K562 (cell line): ENCODE data around the gene SDK1. TPM values are rescaled to one million over a fixed set of nuclear protein-coding genes. Genes with fewer than 3 reads are reported as not detected.

Experiments used
- ATAC-seq: fragments of 200-7000 bp; cut with Tn5 transposase; 3 replicates; pipeline ENCODE4 v1.9.1; 2020; ENCODE audit warnings: moderate library complexity
- BruUV-seq: library from RNA; stranded (reverse); fragments of 400-500 nt; replicated peaks from 2 replicates; lab custom pipeline; 2021; lab: Mats Ljungman, UMichigan
- CTCF ChIA-PET: fragments of 300-600 bp; formaldehyde crosslinking; extraction: SDS; loops from one replicate; lab custom pipeline; 2021; ENCODE audit warnings: low intra/inter-chr PET ratio; lab: Yijun Ruan, JAX
- POLR2A ChIA-PET: fragments of 300-600, 350-650 bp; sonication (Branson Sonifier 250); formaldehyde crosslinking; extraction: SDS; loops from one replicate; lab custom pipeline; 2021; ENCODE audit warnings: antibody characterized with exemption, inconsistent platforms; lab: Yijun Ruan, JAX
- DNase-seq, 4 experiments: peaks; one replicate each; pipeline versions ENCODE4 v3.0.0 to v3.0.0-alpha.2; 2011 to 2018; ENCODE audit warnings: low spot score in 3 of 4, mixed read lengths in 3 of 4; ENCODE audit errors: extremely low read depth in 1 of 4
- FAIRE-seq: peaks from 2 replicates; lab custom pipeline; 2011; peaks lifted over from hg19 to GRCh38; lab: Jason Lieb, UNC
- H2AFZ ChIP-seq: 2 replicates; pipeline ENCODE4 v1.6.0; 2011; ENCODE audit warnings: low read depth, low read length, control low read depth, inconsistent platforms
- H3K27ac ChIP-seq: fragments of 200-600 bp; 3 replicates; pipeline ENCODE4 v1.8.0; 2011; ENCODE audit warnings: low read depth, mild to moderate bottlenecking, control low read depth, inconsistent platforms, low read length, moderate library complexity, mixed read lengths; ENCODE audit errors: extremely low read depth
- H3K27me3 ChIP-seq, 2 experiments: fragments of 300-600 bp in 1 of 2; 2 replicates in 1 of 2; 3 replicates in 1 of 2; pipeline versions ENCODE4 v1.6.0 to v1.8.0; 2011; ENCODE audit warnings: inconsistent platforms in 2 of 2, low read length in 2 of 2, mild to moderate bottlenecking in 1 of 2, mixed read lengths in 1 of 2, moderate library complexity in 1 of 2; ENCODE audit not compliant: control insufficient read depth in 2 of 2, insufficient read depth in 2 of 2
- H3K36me3 ChIP-seq: fragments of 300-600 bp; 3 replicates; pipeline ENCODE4 v1.8.0; 2011; ENCODE audit warnings: mild to moderate bottlenecking, low read length, inconsistent platforms; ENCODE audit not compliant: control insufficient read depth, insufficient read depth
- H3K4me1 ChIP-seq, 2 experiments: fragments of 200-600 bp in 1 of 2; replicated peaks in 1 of 2; 2 replicates in 1 of 2; 3 replicates in 1 of 2; pipeline versions ENCODE4 v1.5.1 to v1.8.0; 2011; ENCODE audit warnings: inconsistent platforms in 2 of 2, low read length in 2 of 2, mild to moderate bottlenecking in 1 of 2, mixed read lengths in 1 of 2, moderate library complexity in 1 of 2; ENCODE audit not compliant: control insufficient read depth in 2 of 2, insufficient read depth in 2 of 2
- H3K4me2 ChIP-seq: 2 replicates; pipeline ENCODE4 v1.6.1; 2011; ENCODE audit warnings: low read length, control low read depth, inconsistent platforms, mixed read lengths; ENCODE audit not compliant: insufficient read depth
- H3K4me3 ChIP-seq: fragments of 200-600 bp; sonication (generic), shearing (Covaris generic); 2 replicates; pipeline ENCODE4 v1.5.1; 2016; ENCODE audit warnings: control low read depth, inconsistent platforms
- H3K79me2 ChIP-seq: fragments of 200-600 bp; 3 replicates; pipeline ENCODE4 v1.8.0; 2011; ENCODE audit warnings: low read length, inconsistent platforms; ENCODE audit not compliant: control insufficient read depth, insufficient read depth
- H3K9ac ChIP-seq, 2 experiments: 2 replicates each; pipeline versions ENCODE4 v1.6.0 to v1.6.1; 2011; ENCODE audit warnings: low read depth in 2 of 2, low read length in 2 of 2, control low read depth in 1 of 2, inconsistent platforms in 1 of 2, mild to moderate bottlenecking in 1 of 2, mixed read lengths in 1 of 2; ENCODE audit not compliant: insufficient read depth in 1 of 2
- H3K9me1 ChIP-seq: one replicate; pipeline ENCODE4 v1.6.0; 2011; ENCODE audit warnings: inconsistent platforms, mild to moderate bottlenecking, low read length, moderate library complexity; ENCODE audit not compliant: control insufficient read depth, insufficient read depth
- H3K9me3 ChIP-seq: replicated peaks from 2 replicates; pipeline ENCODE4 v1.5.1; 2011; ENCODE audit warnings: low read depth, low read length, inconsistent platforms; ENCODE audit not compliant: control insufficient read depth, insufficient read depth
- H4K20me1 ChIP-seq: replicated peaks from 2 replicates; pipeline ENCODE4 v1.6.1; 2011; ENCODE audit warnings: low read length, inconsistent platforms, mixed read lengths; ENCODE audit not compliant: control insufficient read depth, insufficient read depth
- CEBPZ ChIP-seq: fragments of 150-350 bp; IDR thresholded peaks from 2 replicates; pipeline ENCODE4 v1.6.1; 2014; ENCODE audit warnings: low read depth, mild to moderate bottlenecking, low read length, borderline replicate concordance
- LCOR ChIP-seq: sonication (generic); formaldehyde crosslinking; IDR thresholded peaks from 2 replicates; pipeline ENCODE4 v1.8.0; 2022; ENCODE audit warnings: mild to moderate bottlenecking, missing genetic modification reagents
- PHF20 ChIP-seq: fragments of 450-650 bp; IDR thresholded peaks from 2 replicates; pipeline ENCODE4 v1.6.1; 2018; ENCODE audit not compliant: partially characterized antibody
- ZBTB40 ChIP-seq, 2 experiments: fragments of 450-650 bp in 1 of 2; sonication (generic) in 1 of 2; formaldehyde crosslinking in 1 of 2; IDR thresholded peaks; 2 replicates each; pipeline versions ENCODE4 v1.7.1 to v1.9.0; 2016 to 2022; ENCODE audit warnings: inconsistent platforms in 1 of 2, mild to moderate bottlenecking in 1 of 2, missing genetic modification reagents in 1 of 2
- ZHX1 ChIP-seq: fragments of 150-350 bp; conservative IDR thresholded peaks from 2 replicates; pipeline ENCODE4 v1.6.1; 2014; ENCODE audit warnings: low read length
- ZNF133 ChIP-seq: fragments of 250-450 bp; sonication (Bioruptor Pico); IDR thresholded peaks from 2 replicates; pipeline ENCODE4 v1.4.0; 2020; ENCODE audit warnings: mild to moderate bottlenecking
- WGBS: fragments of 100-300 bp; shearing (Covaris generic); methylation state at CpG from one replicate; pipeline ENCODE4 v1.1.6; 2016; ENCODE audit warnings: low coverage, mixed read lengths; ENCODE audit not compliant: insufficient coverage; ENCODE audit errors: missing lambda C conversion rate; 5-methylcytosine and 5-hydroxymethylcytosine counted together
- in situ Hi-C: fragments of 300-500 bp; cut with MboI; formaldehyde crosslinking; loops from 4 replicates; pipeline ENCODE4 v1.15.0; 2018; ENCODE audit warnings: inconsistent platforms, mixed read lengths
- intact Hi-C: fragments of 100-400 bp; cut with micrococcal nuclease; formaldehyde crosslinking; loops from 2 replicates; pipeline ENCODE4 v1.14.2; 2022
- polyA plus RNA-seq, 8 experiments: library from polyadenylated mRNA; depleted of rRNA in 4 of 8; stranded (reverse) in 5 of 8; unstranded in 3 of 8; fragments of >200 nt; fragmentation: Nextera tagmentation in 2 of 8; fragmentation: Illumina TruSeq in 1 of 8; extraction: Ambion mirVana in 2 of 8; extraction: Trizol in 1 of 8; gene quantifications; 2 replicates each; pipeline versions ENCODE4 v1.2.1 to v1.2.3, GENCODE V29; 2011 to 2014; ENCODE audit warnings: inconsistent platforms in 1 of 8, missing spikeins in 1 of 8
- total RNA-seq, 7 experiments: library from RNA; depleted of rRNA in 6 of 7; stranded (reverse); fragments of >200 nt in 6 of 7; fragmentation: Illumina TruSeq in 2 of 7; extraction: Trizol in 2 of 7; gene quantifications; 2 replicates each; pipeline versions ENCODE4 v1.2.1 to v1.2.3, GENCODE V29; 2011 to 2021; ENCODE audit warnings: low replicate concordance in 1 of 7

The SDK1 gene
- total and polyA plus RNA-seq, 9 of the 15 experiments (the other 6 are each of a cell fraction or from before 2014, with no cell fraction given), result 0.16 TPM; not detected in 8

GRCh38 chr7:4015996-4016395 lies 714.9 kb downstream of the SDK1 start:
- DNase-seq (no peak), ATAC-seq (no peak), FAIRE-seq (no peak)
- no TSS peak for BruUV-seq
- Histone ChIP-seq H2AFZ (no peak overlapping the region), H3K79me2 (no peaks in the 10 kb centered on the region), H4K20me1 (no peaks in the 10 kb centered on the region), H3K4me3 (no peak overlapping the region), H3K4me2 (no peak overlapping the region), H3K9me1 (no peaks in the 10 kb centered on the region), H3K27me3 (peaks cover 15 to 43% of the 10 kb centered on the region in 2 experiments; a peak in 4 of 5 replicates), H3K9ac (no peak overlapping the region), H3K4me1 (no peaks in the 10 kb centered on the region), H3K27ac (no peak overlapping the region), H3K9me3 (no peaks in the 10 kb centered on the region), H3K36me3 (no peaks in the 10 kb centered on the region)
- WGBS, result 1% methylated on average over 10 of the region's 10 CpGs
- CTCF ChIA-PET, result no interaction called here
- TF ChIP-seq ZBTB40 (IDR thresholded peaks at IDR 0.05) (no peak), ZBTB40 (CRISPR knock-in tag; IDR thresholded peaks at IDR 0.05) (no peak), ZHX1 (no peak), PHF20 (no peak), LCOR (CRISPR knock-in tag) (no peak), CEBPZ (no peak), ZNF133 (CRISPR knock-in tag) (no peak)
- POLR2A ChIA-PET, result no interaction called here
- intact Hi-C loops, result no loop called here
- in situ Hi-C loops, result no loop called here
